K562 (cell line): ENCODE data around the gene MTTP. TPM values are rescaled to one million over a fixed set of nuclear protein-coding genes. Genes with fewer than 3 reads are reported as not detected.

Experiments used
- BRCA1 ChIP-seq, 2 experiments: fragments of 450-650 bp in 1 of 2; sonication (generic) in 1 of 2; formaldehyde crosslinking in 1 of 2; IDR thresholded peaks; 2 replicates each; pipeline versions ENCODE4 v1.5.0 to v1.6.1; 2017 to 2020; ENCODE audit warnings: mild to moderate bottlenecking in 1 of 2, missing genetic modification reagents in 1 of 2
- ETV5 ChIP-seq: sonication (generic); formaldehyde crosslinking; IDR thresholded peaks from 2 replicates; pipeline ENCODE4 v1.4.0; 2020; ENCODE audit warnings: low read depth, mild to moderate bottlenecking, missing genetic modification reagents
- FUS ChIP-seq: fragments of 200-400 bp; formaldehyde crosslinking; optimal IDR thresholded peaks from 2 replicates; pipeline ENCODE3; 2017; ENCODE audit warnings: low read depth, low read length
- HEY1 ChIP-seq: fragments of 250-450 bp; sonication (Bioruptor Pico); IDR thresholded peaks from 2 replicates; pipeline ENCODE4 v1.5.0; 2020; ENCODE audit warnings: mild to moderate bottlenecking, moderate library complexity, borderline replicate concordance
- NUFIP1 ChIP-seq: fragments of 450-650 bp; IDR thresholded peaks from 2 replicates; pipeline ENCODE4 v1.6.1; 2018; ENCODE audit not compliant: partially characterized antibody
- POLR2A ChIP-seq: fragments of 450-650 bp; conservative IDR thresholded peaks from 2 replicates; pipeline ENCODE4 v1.6.1; 2016
- RAD21 ChIP-seq, 2 experiments: fragments of 250-450 bp in 1 of 2; fragments of 450-650 bp in 1 of 2; sonication (Bioruptor Pico) in 1 of 2; formaldehyde crosslinking in 1 of 2; IDR thresholded peaks in 1 of 2; conservative IDR thresholded peaks in 1 of 2; 2 replicates each; pipeline versions ENCODE4 v1.4.0 to v1.8.0; 2020 to 2022; ENCODE audit warnings: mild to moderate bottlenecking in 2 of 2, moderate library complexity in 1 of 2
- RBM22 ChIP-seq: fragments of 200-400 bp; formaldehyde crosslinking; IDR thresholded peaks from 2 replicates; pipeline ENCODE4 v1.6.1; 2018; ENCODE audit warnings: low read length, low read depth; ENCODE audit not compliant: poor library complexity, severe bottlenecking
- RBM25 ChIP-seq: fragments of 200-400 bp; formaldehyde crosslinking; IDR thresholded peaks from 2 replicates; pipeline ENCODE4 v1.6.1; 2018; ENCODE audit warnings: low read length, low read depth, moderate library complexity; ENCODE audit not compliant: severe bottlenecking
- SAFB2 ChIP-seq: fragments of 200-400 bp; formaldehyde crosslinking; IDR thresholded peaks from 2 replicates; pipeline ENCODE4 v1.6.1; 2018; ENCODE audit warnings: borderline replicate concordance, low read length, low read depth, moderate library complexity; ENCODE audit not compliant: severe bottlenecking
- SREBF2 ChIP-seq: sonication (generic); formaldehyde crosslinking; IDR thresholded peaks from 2 replicates; pipeline ENCODE4 v1.4.0; 2020; ENCODE audit warnings: mild to moderate bottlenecking, missing genetic modification reagents
- ZMIZ1 ChIP-seq, 2 experiments: fragments of 150-350 bp in 1 of 2; IDR thresholded peaks; 2 replicates each; pipeline ENCODE4 v1.6.1; 2012 to 2016; ENCODE audit warnings: low read depth in 2 of 2, low read length in 2 of 2, mild to moderate bottlenecking in 1 of 2, moderate library complexity in 1 of 2
- polyA plus RNA-seq, 8 experiments: library from polyadenylated mRNA; depleted of rRNA in 4 of 8; stranded (reverse) in 5 of 8; unstranded in 3 of 8; fragments of >200 nt; fragmentation: Nextera tagmentation in 2 of 8; fragmentation: Illumina TruSeq in 1 of 8; extraction: Ambion mirVana in 2 of 8; extraction: Trizol in 1 of 8; gene quantifications; 2 replicates each; pipeline versions ENCODE4 v1.2.1 to v1.2.3, GENCODE V29; 2011 to 2014; ENCODE audit warnings: inconsistent platforms in 1 of 8, missing spikeins in 1 of 8
- total RNA-seq, 7 experiments: library from RNA; depleted of rRNA in 6 of 7; stranded (reverse); fragments of >200 nt in 6 of 7; fragmentation: Illumina TruSeq in 2 of 7; extraction: Trizol in 2 of 7; gene quantifications; 2 replicates each; pipeline versions ENCODE4 v1.2.1 to v1.2.3, GENCODE V29; 2011 to 2021; ENCODE audit warnings: low replicate concordance in 1 of 7
- TF ChIP-seq, protein P1 (sequence below): fragments of 450-650 bp; IDR thresholded peaks from 2 replicates; pipeline ENCODE4 v1.6.1; 2016; ENCODE audit warnings: low read depth

MTTP gene
- total and polyA plus RNA-seq, 9 of the 15 experiments (the other 6 are each of a cell fraction or from before 2014, with no cell fraction given) = 0.01 to 0.29 (median 0.04) TPM; not detected in 2

GRCh38 chr4:99563310-99564186, 11.1 kb upstream of the MTTP start, which contains the start of gene TRMT10A (continued):
- TF ChIP-seq, protein P1, sequence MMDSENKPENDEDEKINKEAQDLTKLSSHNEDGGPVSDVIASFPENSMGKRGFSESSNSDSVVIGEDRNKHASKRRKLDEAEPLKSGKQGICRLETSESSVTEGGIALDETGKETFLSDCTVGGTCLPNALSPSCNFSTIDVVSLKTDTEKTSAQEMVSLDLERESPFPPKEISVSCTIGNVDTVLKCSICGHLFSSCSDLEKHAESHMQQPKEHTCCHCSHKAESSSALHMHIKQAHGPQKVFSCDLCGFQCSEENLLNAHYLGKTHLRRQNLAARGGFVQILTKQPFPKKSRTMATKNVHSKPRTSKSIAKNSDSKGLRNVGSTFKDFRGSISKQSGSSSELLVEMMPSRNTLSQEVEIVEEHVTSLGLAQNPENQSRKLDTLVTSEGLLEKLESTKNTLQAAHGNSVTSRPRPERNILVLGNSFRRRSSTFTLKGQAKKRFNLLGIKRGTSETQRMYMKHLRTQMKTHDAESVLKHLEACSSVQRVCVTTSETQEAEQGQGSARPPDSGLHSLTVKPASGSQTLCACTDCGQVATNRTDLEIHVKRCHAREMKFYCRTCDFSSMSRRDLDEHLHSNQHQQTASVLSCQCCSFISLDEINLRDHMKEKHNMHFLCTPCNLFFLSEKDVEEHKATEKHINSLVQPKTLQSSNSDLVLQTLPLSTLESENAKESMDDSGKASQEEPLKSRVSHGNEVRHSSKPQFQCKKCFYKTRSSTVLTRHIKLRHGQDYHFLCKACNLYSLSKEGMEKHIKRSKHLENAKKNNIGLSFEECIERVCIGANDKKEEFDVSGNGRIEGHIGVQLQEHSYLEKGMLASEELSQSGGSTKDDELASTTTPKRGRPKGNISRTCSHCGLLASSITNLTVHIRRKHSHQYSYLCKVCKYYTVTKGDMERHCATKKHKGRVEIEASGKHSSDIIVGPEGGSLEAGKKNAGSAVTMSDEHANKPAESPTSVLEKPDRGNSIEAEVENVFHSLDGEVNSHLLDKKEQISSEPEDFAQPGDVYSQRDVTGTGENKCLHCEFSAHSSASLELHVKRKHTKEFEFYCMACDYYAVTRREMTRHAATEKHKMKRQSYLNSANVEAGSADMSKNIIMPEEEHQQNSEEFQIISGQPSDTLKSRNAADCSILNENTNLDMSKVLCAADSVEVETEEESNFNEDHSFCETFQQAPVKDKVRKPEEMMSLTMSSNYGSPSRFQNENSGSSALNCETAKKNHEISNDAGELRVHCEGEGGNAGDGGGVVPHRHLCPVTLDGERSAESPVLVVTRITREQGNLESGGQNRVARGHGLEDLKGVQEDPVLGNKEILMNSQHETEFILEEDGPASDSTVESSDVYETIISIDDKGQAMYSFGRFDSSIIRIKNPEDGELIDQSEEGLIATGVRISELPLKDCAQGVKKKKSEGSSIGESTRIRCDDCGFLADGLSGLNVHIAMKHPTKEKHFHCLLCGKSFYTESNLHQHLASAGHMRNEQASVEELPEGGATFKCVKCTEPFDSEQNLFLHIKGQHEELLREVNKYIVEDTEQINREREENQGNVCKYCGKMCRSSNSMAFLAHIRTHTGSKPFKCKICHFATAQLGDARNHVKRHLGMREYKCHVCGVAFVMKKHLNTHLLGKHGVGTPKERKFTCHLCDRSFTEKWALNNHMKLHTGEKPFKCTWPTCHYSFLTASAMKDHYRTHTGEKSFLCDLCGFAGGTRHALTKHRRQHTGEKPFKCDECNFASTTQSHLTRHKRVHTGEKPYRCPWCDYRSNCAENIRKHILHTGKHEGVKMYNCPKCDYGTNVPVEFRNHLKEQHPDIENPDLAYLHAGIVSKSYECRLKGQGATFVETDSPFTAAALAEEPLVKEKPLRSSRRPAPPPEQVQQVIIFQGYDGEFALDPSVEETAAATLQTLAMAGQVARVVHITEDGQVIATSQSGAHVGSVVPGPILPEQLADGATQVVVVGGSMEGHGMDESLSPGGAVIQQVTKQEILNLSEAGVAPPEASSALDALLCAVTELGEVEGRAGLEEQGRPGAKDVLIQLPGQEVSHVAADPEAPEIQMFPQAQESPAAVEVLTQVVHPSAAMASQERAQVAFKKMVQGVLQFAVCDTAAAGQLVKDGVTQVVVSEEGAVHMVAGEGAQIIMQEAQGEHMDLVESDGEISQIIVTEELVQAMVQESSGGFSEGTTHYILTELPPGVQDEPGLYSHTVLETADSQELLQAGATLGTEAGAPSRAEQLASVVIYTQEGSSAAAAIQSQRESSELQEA = peak; percentile 60; the same call in 1 of the 2 replicates
- TF ChIP-seq NUFIP1 (no peak), SREBF2 (no peak), RBM25 (no peak), RAD21 (CRISPR knock-in tag; conservative IDR thresholded peaks at IDR 0.05 in 1 of 2, IDR thresholded peaks at IDR 0.05 in 1 of 2) (no peak), POLR2A (peak; percentile 92), BRCA1 (IDR thresholded peaks at IDR 0.05) (no peak), BRCA1 (CRISPR knock-in tag; IDR thresholded peaks at IDR 0.05) (no peak), FUS (no peak), ETV5 (CRISPR knock-in tag) (peak; percentile 38; the same call in 1 of the 2 replicates), HEY1 (CRISPR knock-in tag) (no peak), RBM22 (no peak), ZMIZ1 (IDR thresholded peaks at IDR 0.05; ENCODE audit: low read depth in 2 of 2, low read length in 2 of 2) (peak in 1 of 2 experiments; percentile 44; a peak in 1 of 4 replicates), SAFB2 (no peak)
